ENCODE results near the gene ARL8A. TPM values are rescaled to one million over a fixed set of nuclear protein-coding genes. Genes with fewer than 3 reads are reported as not detected.
"Not testable (repeated sequence)": the region's sequence is repeated elsewhere in the genome, so short reads cannot be mapped to it uniquely, and the experiment has no call there.

The ARL8A gene
- total and polyA plus RNA-seq, 7 experiments from 2014 or later: 5.5 to 99.4 (median 47.1) TPM

GRCh38 chr1:202111589-202111988, 32.9 kb downstream of the ARL8A start:
- H3K4me1 ChIP-seq (ENCODE audit: control insufficient read depth in 2 of 2, insufficient read depth in 2 of 2, low read length in 2 of 2); H3K4me3 ChIP-seq (ENCODE audit: low read length); H3K27ac Mint-ChIP-seq; DNase-seq; H3K36me3 Mint-ChIP-seq; H3K27me3 Mint-ChIP-seq; H3K9me3 Mint-ChIP-seq; H3K9me3 ChIP-seq (ENCODE audit: control insufficient read depth in 2 of 3, low read length in 3 of 3); POLR2A ChIA-PET; intact Hi-C loops (cut with micrococcal nuclease); H3K27me3 ChIP-seq (ENCODE audit: control insufficient read depth in 2 of 2, insufficient read depth in 2 of 2, low read length in 2 of 2); H3K36me3 ChIP-seq (ENCODE audit: control insufficient read depth in 2 of 3, insufficient read depth in 3 of 3, low read length in 3 of 3); H3K27ac ChIP-seq (ENCODE audit: low read depth, low read length); CTCF ChIA-PET; ATAC-seq; H3K4me1 Mint-ChIP-seq; H3K4me3 Mint-ChIP-seq: not testable (repeated sequence)

GRCh38 chr1:202110977-202111376, 33.6 kb downstream of the ARL8A start:
- Mint-ChIP-seq H3K9me3 (no peaks in the 10 kb centered on the region), H3K4me3 (no peak overlapping the region), H3K4me1 (peaks cover 0 to 3% (median 0%) of the 10 kb centered on the region in 7 donors), H3K27ac (no peak overlapping the region), H3K27me3 (peaks cover 0 to 8% (median 0%) of the 10 kb centered on the region in 5 donors), H3K36me3 (no peaks in the 10 kb centered on the region)
- DNase-seq (no peak), ATAC-seq (no peak)
- H3K4me1 ChIP-seq (ENCODE audit: control insufficient read depth in 2 of 2, insufficient read depth in 2 of 2, low read length in 2 of 2): no peaks in the 10 kb centered on the region
- no peaks in the 10 kb centered on the region for H3K27me3 ChIP-seq (ENCODE audit: control insufficient read depth in 2 of 2, insufficient read depth in 2 of 2, low read length in 2 of 2)
- H3K9me3 ChIP-seq (ENCODE audit: control insufficient read depth in 2 of 3, low read length in 3 of 3): no peaks in the 10 kb centered on the region
- intact Hi-C loops (cut with micrococcal nuclease): no loop called here
- ChIA-PET CTCF (no interaction called here), POLR2A (no interaction called here)
- H3K27ac ChIP-seq (ENCODE audit: low read depth, low read length): no peak overlapping the region
- no peaks in the 10 kb centered on the region for H3K36me3 ChIP-seq (ENCODE audit: control insufficient read depth in 2 of 3, insufficient read depth in 3 of 3, low read length in 3 of 3)
- no peak overlapping the region for H3K4me3 ChIP-seq (ENCODE audit: low read length)

- ChIA-PET POLR2A (no interaction called here), CTCF (interaction anchor here (0.9 kb wide), 1 partner anchor 27 kb away, joined by 3 read pairs; no protein-coding TSS in a partner anchor)
- ATAC-seq (no peak), DNase-seq (no peak)
- Mint-ChIP-seq H3K9me3 (no peaks in the 10 kb centered on the region), H3K4me1 (no peaks in the 10 kb centered on the region), H3K27ac (no peak overlapping the region), H3K36me3 (no peaks in the 10 kb centered on the region), H3K27me3 (peaks cover 0 to 4% (median 0%) of the 10 kb centered on the region in 5 donors), H3K4me3 (no peak overlapping the region)
- intact Hi-C loops (cut with micrococcal nuclease): no loop called here
- no peaks in the 10 kb centered on the region for H3K36me3 ChIP-seq (ENCODE audit: control insufficient read depth in 2 of 3, insufficient read depth in 3 of 3, low read length in 3 of 3)
- H3K9me3 ChIP-seq (ENCODE audit: control insufficient read depth in 2 of 3, low read length in 3 of 3): no peaks in the 10 kb centered on the region
- H3K27me3 ChIP-seq (ENCODE audit: control insufficient read depth in 2 of 2, insufficient read depth in 2 of 2, low read length in 2 of 2): no peaks in the 10 kb centered on the region
- H3K4me3 ChIP-seq (ENCODE audit: low read length): no peak overlapping the region
- no peaks in the 10 kb centered on the region for H3K4me1 ChIP-seq (ENCODE audit: control insufficient read depth in 2 of 2, insufficient read depth in 2 of 2, low read length in 2 of 2)
- no peak overlapping the region for H3K27ac ChIP-seq (ENCODE audit: low read depth, low read length)
These were observed 36.5 kb downstream of the ARL8A start for GRCh38 chr1:202107801-202108731.

- Mint-ChIP-seq H3K4me3 (no peak overlapping the region), H3K9me3 (no peaks in the 10 kb centered on the region), H3K4me1 (no peaks in the 10 kb centered on the region), H3K27ac (no peak overlapping the region), H3K36me3 (no peaks in the 10 kb centered on the region), H3K27me3 (peaks cover 0 to 4% (median 0%) of the 10 kb centered on the region in 5 donors)
- Histone ChIP-seq H3K4me3 (ENCODE audit: low read length) (no peak overlapping the region), H3K9me3 (ENCODE audit: control insufficient read depth in 2 of 3, low read length in 3 of 3) (no peaks in the 10 kb centered on the region), H3K4me1 (ENCODE audit: control insufficient read depth in 2 of 2, insufficient read depth in 2 of 2, low read length in 2 of 2) (no peaks in the 10 kb centered on the region), H3K27me3 (ENCODE audit: control insufficient read depth in 2 of 2, insufficient read depth in 2 of 2, low read length in 2 of 2) (no peaks in the 10 kb centered on the region), H3K27ac (ENCODE audit: low read depth, low read length) (no peak overlapping the region), H3K36me3 (ENCODE audit: control insufficient read depth in 2 of 3, insufficient read depth in 3 of 3, low read length in 3 of 3) (no peaks in the 10 kb centered on the region)
- ChIA-PET POLR2A (no interaction called here), CTCF (interaction anchor here (0.8 to 0.9 kb wide), 2 partner anchors 14 to 28 kb away, joined by 3 to 4 read pairs; no protein-coding TSS in a partner anchor)
- ATAC-seq (no peak), DNase-seq (no peak)
- intact Hi-C loops (cut with micrococcal nuclease): no loop called here
These were observed 37.2 kb downstream of the ARL8A start for GRCh38 chr1:202107321-202107761.

- Histone ChIP-seq H3K4me3 (ENCODE audit: low read length) (no peak overlapping the region), H3K27ac (ENCODE audit: low read depth, low read length) (no peak overlapping the region), H3K4me1 (ENCODE audit: control insufficient read depth in 2 of 2, insufficient read depth in 2 of 2, low read length in 2 of 2) (no peaks in the 10 kb centered on the region), H3K36me3 (ENCODE audit: control insufficient read depth in 2 of 3, insufficient read depth in 3 of 3, low read length in 3 of 3) (no peaks in the 10 kb centered on the region), H3K9me3 (ENCODE audit: control insufficient read depth in 2 of 3, low read length in 3 of 3) (no peaks in the 10 kb centered on the region), H3K27me3 (ENCODE audit: control insufficient read depth in 2 of 2, insufficient read depth in 2 of 2, low read length in 2 of 2) (no peaks in the 10 kb centered on the region)
- Mint-ChIP-seq H3K27ac (no peak overlapping the region), H3K4me3 (no peak overlapping the region), H3K9me3 (no peaks in the 10 kb centered on the region), H3K27me3 (peaks cover 0 to 4% (median 0%) of the 10 kb centered on the region in 5 donors), H3K36me3 (no peaks in the 10 kb centered on the region), H3K4me1 (no peaks in the 10 kb centered on the region)
- ATAC-seq (peak; percentile 36), DNase-seq (no peak)
- POLR2A ChIA-PET: no interaction called here
- intact Hi-C loops (cut with micrococcal nuclease): no loop called here
- CTCF ChIA-PET: interaction anchor here (0.8 to 0.9 kb wide), 2 partner anchors 15 to 29 kb away, joined by 3 to 4 read pairs; no protein-coding TSS in a partner anchor
These were observed 37.9 kb downstream of the ARL8A start for GRCh38 chr1:202106340-202107254.

- intact Hi-C loops (cut with micrococcal nuclease): no loop called here
- ChIA-PET POLR2A (no interaction called here), CTCF (no interaction called here)
- Histone ChIP-seq H3K4me1 (ENCODE audit: control insufficient read depth in 2 of 2, insufficient read depth in 2 of 2, low read length in 2 of 2) (no peaks in the 10 kb centered on the region), H3K36me3 (ENCODE audit: control insufficient read depth in 2 of 3, insufficient read depth in 3 of 3, low read length in 3 of 3) (no peaks in the 10 kb centered on the region), H3K4me3 (ENCODE audit: low read length) (no peak overlapping the region), H3K9me3 (ENCODE audit: control insufficient read depth in 2 of 3, low read length in 3 of 3) (no peaks in the 10 kb centered on the region), H3K27me3 (ENCODE audit: control insufficient read depth in 2 of 2, insufficient read depth in 2 of 2, low read length in 2 of 2) (no peaks in the 10 kb centered on the region), H3K27ac (ENCODE audit: low read depth, low read length) (no peak overlapping the region)
- H3K4me3 Mint-ChIP-seq: no peak overlapping the region
- peak; percentile 91 for ATAC-seq
- H3K27me3 Mint-ChIP-seq: peaks cover 0 to 7% (median 0%) of the 10 kb centered on the region in 5 donors
- no peaks in the 10 kb centered on the region for H3K4me1 Mint-ChIP-seq
- H3K9me3 Mint-ChIP-seq: no peaks in the 10 kb centered on the region
- no peak for DNase-seq
- no peaks in the 10 kb centered on the region for H3K36me3 Mint-ChIP-seq
- H3K27ac Mint-ChIP-seq: no peak overlapping the region
These were observed 38.8 kb downstream of the ARL8A start for GRCh38 chr1:202105571-202106339.
